Fibroblast of villous mesenchyme (primary cell): ENCODE data around the gene CACNA1D. TPM values are rescaled to one million over a fixed set of nuclear protein-coding genes. Genes with fewer than 3 reads are reported as not detected.

Source experiments
- DNase-seq: peaks from one replicate; pipeline ENCODE4 v3.0.0-alpha.2; 2010; ENCODE audit warnings: low read depth
- H3K4me3 ChIP-seq: 2 replicates; pipeline ENCODE4 v1.5.1; 2011; ENCODE audit warnings: low read depth, mild to moderate bottlenecking, low read length
- total RNA-seq: library from RNA; depleted of rRNA; stranded (reverse); fragments of >200 nt; gene quantifications from 2 replicates; pipeline ENCODE4 v1.2.3, GENCODE V29; 2012
- TF ChIP-seq, protein P1 (sequence below): IDR thresholded peaks from 2 replicates; pipeline ENCODE4 v1.5.1; 2012; ENCODE audit warnings: low read depth, mild to moderate bottlenecking, low read length; ENCODE audit not compliant: insufficient read depth

Gene CACNA1D
- total RNA-seq, 1 donor, result not detected

DNA sequence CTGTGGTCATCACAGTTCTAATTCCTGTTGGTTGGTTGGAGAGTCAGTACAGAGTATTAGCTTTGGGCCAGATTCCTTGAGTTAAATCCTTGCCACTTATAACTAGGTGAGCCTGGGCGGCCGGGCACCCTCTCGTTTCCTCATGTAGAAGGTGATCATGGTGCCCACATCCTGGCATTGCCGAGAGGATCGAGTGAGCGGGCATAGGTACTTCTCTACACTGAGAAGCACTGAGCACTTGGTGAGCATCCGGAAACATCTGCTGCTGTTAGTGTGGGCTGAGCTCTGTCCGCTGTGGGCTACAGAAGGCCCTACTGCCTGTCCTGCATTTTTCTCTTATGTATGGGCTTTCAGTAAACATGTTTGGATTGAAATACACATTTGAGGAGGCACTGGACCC lies 96.2 kb downstream of the CACNA1D start:
- TF ChIP-seq, protein P1, sequence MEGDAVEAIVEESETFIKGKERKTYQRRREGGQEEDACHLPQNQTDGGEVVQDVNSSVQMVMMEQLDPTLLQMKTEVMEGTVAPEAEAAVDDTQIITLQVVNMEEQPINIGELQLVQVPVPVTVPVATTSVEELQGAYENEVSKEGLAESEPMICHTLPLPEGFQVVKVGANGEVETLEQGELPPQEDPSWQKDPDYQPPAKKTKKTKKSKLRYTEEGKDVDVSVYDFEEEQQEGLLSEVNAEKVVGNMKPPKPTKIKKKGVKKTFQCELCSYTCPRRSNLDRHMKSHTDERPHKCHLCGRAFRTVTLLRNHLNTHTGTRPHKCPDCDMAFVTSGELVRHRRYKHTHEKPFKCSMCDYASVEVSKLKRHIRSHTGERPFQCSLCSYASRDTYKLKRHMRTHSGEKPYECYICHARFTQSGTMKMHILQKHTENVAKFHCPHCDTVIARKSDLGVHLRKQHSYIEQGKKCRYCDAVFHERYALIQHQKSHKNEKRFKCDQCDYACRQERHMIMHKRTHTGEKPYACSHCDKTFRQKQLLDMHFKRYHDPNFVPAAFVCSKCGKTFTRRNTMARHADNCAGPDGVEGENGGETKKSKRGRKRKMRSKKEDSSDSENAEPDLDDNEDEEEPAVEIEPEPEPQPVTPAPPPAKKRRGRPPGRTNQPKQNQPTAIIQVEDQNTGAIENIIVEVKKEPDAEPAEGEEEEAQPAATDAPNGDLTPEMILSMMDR, result no peak
- no peak overlapping the region for H3K4me3 ChIP-seq
- DNase-seq, result no peak

DNA sequence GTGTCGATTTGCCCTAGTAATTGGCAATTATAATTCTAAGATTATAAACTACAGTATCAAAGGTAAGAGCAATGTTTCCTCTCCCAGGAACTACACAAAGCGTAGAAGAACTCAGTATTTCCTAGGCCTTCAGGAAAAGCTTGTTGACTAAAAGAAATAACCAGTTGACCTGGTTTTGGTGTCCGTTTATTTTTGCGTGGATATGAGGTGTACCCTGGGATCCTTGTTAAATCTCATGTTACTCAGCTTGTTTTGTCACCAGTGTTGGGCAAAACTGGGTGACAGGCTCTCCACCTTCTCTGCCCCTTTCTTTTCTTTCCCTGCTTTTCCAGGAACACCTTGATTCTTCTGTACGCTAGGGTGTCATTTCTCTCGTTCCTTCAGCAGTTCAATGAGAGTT lies 97.2 kb downstream of the CACNA1D start:
- TF ChIP-seq, protein P1, result no peak
- no peak overlapping the region for H3K4me3 ChIP-seq
- DNase-seq, result no peak

DNA sequence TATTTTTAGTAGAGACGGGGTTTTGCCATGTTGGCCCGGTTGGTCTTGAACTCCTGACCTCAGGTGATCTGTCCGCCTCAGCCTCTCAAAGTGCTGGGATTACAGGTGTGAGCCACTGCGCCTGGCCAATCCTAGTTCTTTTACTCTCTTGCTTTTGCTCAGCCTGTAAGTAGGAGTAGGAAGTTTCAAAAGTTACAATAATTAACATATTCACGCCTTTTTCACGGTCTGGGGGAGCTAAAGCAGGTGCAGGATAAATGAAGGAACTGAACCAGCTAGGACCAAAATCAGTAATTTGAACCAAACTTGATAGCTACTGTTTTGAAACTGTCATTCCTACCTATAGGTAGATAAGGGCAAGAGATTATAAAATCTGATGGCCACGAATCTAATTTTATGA lies 98.5 kb downstream of the CACNA1D start:
- no peak overlapping the region for H3K4me3 ChIP-seq
- DNase-seq, result no peak
- TF ChIP-seq, protein P1, result no peak

DNA sequence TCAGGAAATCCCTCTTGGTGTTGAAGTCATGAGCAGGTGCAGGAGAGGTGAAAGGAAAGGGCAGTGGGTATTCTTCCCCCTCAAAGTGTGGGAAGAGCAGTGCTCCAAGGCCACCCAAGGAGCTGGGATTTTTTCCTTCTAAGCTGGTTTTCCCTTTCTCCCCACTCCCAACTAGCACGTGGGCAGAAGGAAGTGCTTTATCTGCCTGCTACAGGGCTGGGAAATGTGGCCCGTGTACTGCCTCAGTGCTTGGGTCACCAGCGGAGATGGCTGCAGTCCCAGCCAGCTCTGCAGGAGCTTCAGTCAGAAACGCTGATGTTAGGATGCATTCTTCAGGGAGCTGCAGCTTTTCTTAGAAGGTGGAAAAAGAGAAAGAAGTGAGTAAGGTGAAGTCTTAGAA lies 99.2 kb downstream of the CACNA1D start:
- no peak for DNase-seq
- TF ChIP-seq, protein P1, result no peak

DNA sequence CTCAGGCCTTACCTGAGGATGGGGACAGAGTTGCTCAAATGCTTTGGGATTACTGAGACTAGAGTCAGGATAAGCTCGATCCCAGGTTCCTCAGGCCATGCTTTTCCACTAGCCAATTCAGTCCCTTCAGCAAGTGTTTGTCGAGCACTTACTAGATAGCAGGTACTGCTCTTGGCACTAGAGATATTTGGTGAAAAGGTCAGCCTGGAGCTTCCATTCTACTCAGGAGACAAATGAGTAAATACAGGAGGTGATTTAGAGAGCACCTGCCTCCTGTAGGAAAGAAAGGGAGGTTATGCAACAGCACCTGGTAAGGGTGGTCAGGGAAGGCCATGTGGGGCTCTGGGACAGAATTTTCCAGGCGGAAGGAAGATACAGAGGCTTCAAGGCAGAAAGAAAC lies 99.9 kb downstream of the CACNA1D start:
- DNase-seq, result no peak
- TF ChIP-seq, protein P1, result no peak
- no peak overlapping the region for H3K4me3 ChIP-seq

More for the DNA sequence above, 99.2 kb downstream of the CACNA1D start:
- no peak overlapping the region for H3K4me3 ChIP-seq

DNA sequence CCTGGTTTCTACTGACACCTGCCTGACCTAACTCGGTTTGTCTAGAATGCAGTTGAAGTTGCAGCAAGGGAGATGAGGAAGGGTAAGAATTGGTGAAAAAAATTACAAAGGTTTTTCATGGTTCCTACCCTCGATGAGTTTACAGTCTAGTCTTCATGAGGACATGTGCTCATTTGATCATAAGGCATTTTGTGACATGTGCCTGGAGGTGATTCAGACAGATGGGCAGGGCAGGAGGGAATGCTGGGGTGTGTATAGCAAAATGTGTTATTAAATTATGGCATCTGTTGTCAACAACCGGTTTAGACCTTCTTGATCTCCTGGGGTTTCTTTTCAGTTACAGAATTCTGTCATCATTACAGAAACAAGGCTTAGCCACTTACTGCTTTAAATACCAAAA lies 101.2 kb downstream of the CACNA1D start:
- TF ChIP-seq, protein P1, result no peak
- no peak for DNase-seq
- no peak overlapping the region for H3K4me3 ChIP-seq

DNA sequence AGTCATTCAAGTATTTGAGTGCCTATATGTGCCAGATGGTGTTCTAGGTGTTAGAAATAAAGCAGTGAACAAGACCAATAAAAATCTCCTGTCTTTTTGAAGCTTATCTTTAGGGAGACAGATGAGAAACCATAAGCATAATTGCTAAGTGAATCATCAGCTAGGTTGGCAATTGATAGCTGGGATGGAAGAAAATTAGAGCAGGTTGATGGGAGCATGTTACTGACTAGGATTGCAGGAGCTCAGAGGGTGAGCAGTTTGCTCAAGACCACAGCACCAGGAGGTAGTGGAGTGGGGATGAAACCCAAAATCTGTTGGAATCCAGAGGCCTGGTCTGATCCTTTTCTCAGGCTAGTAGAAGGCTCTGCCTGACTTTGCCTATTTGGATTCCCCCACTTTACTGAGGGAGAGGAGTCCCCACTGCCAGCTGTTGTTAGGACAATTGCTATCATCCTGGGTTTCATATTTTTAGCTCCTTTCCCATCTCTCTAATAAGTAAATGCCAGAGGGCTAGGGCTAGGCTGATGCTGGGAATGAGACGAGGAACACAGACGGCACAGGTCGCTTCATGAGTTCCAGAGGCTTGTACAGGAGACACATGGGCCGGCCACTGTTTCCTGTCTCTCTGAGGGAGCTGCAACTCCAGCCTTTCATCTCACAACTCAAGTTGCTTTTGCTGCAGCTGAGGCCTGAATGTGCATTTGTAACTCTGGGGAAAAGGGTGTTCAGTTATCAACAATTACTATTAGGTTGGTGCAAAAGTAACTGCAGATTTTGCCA lies 102.9 kb downstream of the CACNA1D start:
- TF ChIP-seq, protein P1, result no peak
- DNase-seq, result no peak
- H3K4me3 ChIP-seq, result no peak overlapping the region
